NB4 (cell line): Measurements from ENCODE around the gene TMEM178B.

Source experiments
- MAX ChIP-seq: IDR thresholded peaks from 2 replicates; pipeline ENCODE4 v1.6.1; 2011; ENCODE audit warnings: low read depth, low read length
- MYC ChIP-seq: IDR thresholded peaks from 2 replicates; pipeline ENCODE4 v1.6.1; 2011; ENCODE audit warnings: low read depth, low read length
- POLR2A ChIP-seq: IDR thresholded peaks from 2 replicates; pipeline ENCODE4 v1.6.1; 2011; ENCODE audit warnings: mild to moderate bottlenecking; ENCODE audit not compliant: insufficient read length; ENCODE audit errors: extremely low read depth
- TF ChIP-seq, protein P1 (sequence below): IDR thresholded peaks from one replicate; pipeline ENCODE4 v1.5.1; 2012; ENCODE audit warnings: low read depth, low read length

GRCh38 chr7:141375442-141375841 is 301.6 kb downstream of the TMEM178B start:
- no peak for TF ChIP-seq POLR2A
- TF ChIP-seq, protein P1, sequence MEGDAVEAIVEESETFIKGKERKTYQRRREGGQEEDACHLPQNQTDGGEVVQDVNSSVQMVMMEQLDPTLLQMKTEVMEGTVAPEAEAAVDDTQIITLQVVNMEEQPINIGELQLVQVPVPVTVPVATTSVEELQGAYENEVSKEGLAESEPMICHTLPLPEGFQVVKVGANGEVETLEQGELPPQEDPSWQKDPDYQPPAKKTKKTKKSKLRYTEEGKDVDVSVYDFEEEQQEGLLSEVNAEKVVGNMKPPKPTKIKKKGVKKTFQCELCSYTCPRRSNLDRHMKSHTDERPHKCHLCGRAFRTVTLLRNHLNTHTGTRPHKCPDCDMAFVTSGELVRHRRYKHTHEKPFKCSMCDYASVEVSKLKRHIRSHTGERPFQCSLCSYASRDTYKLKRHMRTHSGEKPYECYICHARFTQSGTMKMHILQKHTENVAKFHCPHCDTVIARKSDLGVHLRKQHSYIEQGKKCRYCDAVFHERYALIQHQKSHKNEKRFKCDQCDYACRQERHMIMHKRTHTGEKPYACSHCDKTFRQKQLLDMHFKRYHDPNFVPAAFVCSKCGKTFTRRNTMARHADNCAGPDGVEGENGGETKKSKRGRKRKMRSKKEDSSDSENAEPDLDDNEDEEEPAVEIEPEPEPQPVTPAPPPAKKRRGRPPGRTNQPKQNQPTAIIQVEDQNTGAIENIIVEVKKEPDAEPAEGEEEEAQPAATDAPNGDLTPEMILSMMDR: no peak
- no peak for TF ChIP-seq MAX
- no peak for TF ChIP-seq MYC
